COR-L47 (cell line): ENCODE results near the gene HEATR5A.
"Not testable (repeated sequence)": the region's sequence is repeated elsewhere in the genome, so short reads cannot be mapped to it uniquely, and the experiment has no call there.

ENCODE experiments used
- DNase-seq: peaks from one replicate; lab custom pipeline; 2025; lab: John Stamatoyannopoulos, UW

HEATR5A gene

GRCh38 chr14:31256534-31257243, 163.7 kb downstream of the HEATR5A start:
- DNase-seq = no peak

- DNase-seq = not testable (repeated sequence)
Observed at GRCh38 chr14:31255918-31256317, 164.4 kb downstream of the HEATR5A start.

GRCh38 chr14:31255286-31255685, 165.1 kb downstream of the HEATR5A start:
- DNase-seq = no peak

- DNase-seq = no peak
Observed at GRCh38 chr14:31253746-31254471, 166.4 kb downstream of the HEATR5A start.

- no peak for DNase-seq
Observed at GRCh38 chr14:31252865-31253264, 167.5 kb downstream of the HEATR5A start.

- no peak for DNase-seq
Observed at GRCh38 chr14:31251028-31251958, 169.1 kb downstream of the HEATR5A start.

- DNase-seq = no peak
Observed at GRCh38 chr14:31244626-31245025, 175.7 kb downstream of the HEATR5A start.

- DNase-seq = no peak
Observed at GRCh38 chr14:31243860-31244259, 176.5 kb downstream of the HEATR5A start.

GRCh38 chr14:31242161-31242940, 178.0 kb downstream of the HEATR5A start:
- DNase-seq = not testable (repeated sequence)
